Measurements from ENCODE around the gene EXOSC7. TPM values are rescaled to one million over a fixed set of nuclear protein-coding genes. Genes with fewer than 3 reads are reported as not detected.
A peak's percentile ranks its signal among the peaks of the same experiment; 100 is the strongest.

EXOSC7 gene
- polyA plus RNA-seq, 1 donor (not counting 4 experiments of a cell fraction or from before 2014, with no cell fraction given): 94.4 TPM

GRCh38 chr3:45056608-45057301 lies 80.7 kb downstream of the EXOSC7 start:
- no peak overlapping the region for H3K4me2 ChIP-seq (ENCODE audit: control insufficient read depth, extremely low read depth, insufficient read depth, low read depth, low read length)
- H3K4me1 ChIP-seq (ENCODE audit: control insufficient read depth, extremely low read depth, insufficient read depth, low read length): peaks cover 33% of the 10 kb centered on the region
- H3K4me3 ChIP-seq (ENCODE audit: control insufficient read depth in 2 of 3, extremely low read depth in 1 of 3, insufficient read depth in 2 of 3, low read depth in 1 of 3, low read length in 3 of 3): no peak overlapping the region
- no peaks in the 10 kb centered on the region for H3K79me2 ChIP-seq (ENCODE audit: control insufficient read depth, insufficient read depth, low read length)
- no peaks in the 10 kb centered on the region for H3K36me3 ChIP-seq (ENCODE audit: control insufficient read depth in 2 of 2, extremely low read depth in 1 of 2, insufficient read depth in 2 of 2, low read length in 2 of 2)
- no peaks in the 10 kb centered on the region for H4K20me1 ChIP-seq (ENCODE audit: control insufficient read depth, extremely low read depth, insufficient read depth, low read length)
- no peak overlapping the region for H3K27ac ChIP-seq (ENCODE audit: control insufficient read depth, insufficient read depth, low read length)
- dilution Hi-C loops (cut with MboI; ENCODE audit: extremely low pct_ligation_motif_present, low sequenced_read_pairs): no loop called here
- no peaks in the 10 kb centered on the region for H3K27me3 ChIP-seq (ENCODE audit: control insufficient read depth, extremely low read depth, insufficient read depth, low read length)
- no peak for DNase-seq (ENCODE audit: low read depth, low spot score)
- peaks cover 2% of the 10 kb centered on the region for H3K9me1 ChIP-seq (ENCODE audit: control insufficient read depth, extremely low read depth, insufficient read depth, low read length)
- H3K9me3 ChIP-seq (ENCODE audit: control insufficient read depth, low read depth, low read length): no peaks in the 10 kb centered on the region
- no peak overlapping the region for H3K9ac ChIP-seq (ENCODE audit: control insufficient read depth, extremely low read depth, insufficient read depth, low read length)
- no peak for FAIRE-seq
- H2AFZ ChIP-seq (ENCODE audit: control insufficient read depth, low read length): peak overlapping the region; percentile 25
- TF ChIP-seq CTCF (optimal IDR thresholded peaks at IDR 0.05 in 1 of 3, IDR thresholded peaks at IDR 0.05 in 1 of 3, conservative IDR thresholded peaks at IDR 0.05 in 1 of 3; ENCODE audit: extremely low read depth in 1 of 3, insufficient read depth in 2 of 3, low read length in 3 of 3) (no peak), EZH2 (IDR thresholded peaks at IDR 0.05; ENCODE audit: low read length) (no peak)

- FAIRE-seq (no peak), DNase-seq (ENCODE audit: low read depth, low spot score) (no peak)
- no peak overlapping the region for H3K27ac ChIP-seq (ENCODE audit: control insufficient read depth, insufficient read depth, low read length)
- no peaks in the 10 kb centered on the region for H3K79me2 ChIP-seq (ENCODE audit: control insufficient read depth, insufficient read depth, low read length)
- no peak for TF ChIP-seq CTCF (optimal IDR thresholded peaks at IDR 0.05 in 1 of 3, IDR thresholded peaks at IDR 0.05 in 1 of 3, conservative IDR thresholded peaks at IDR 0.05 in 1 of 3; ENCODE audit: extremely low read depth in 1 of 3, insufficient read depth in 2 of 3, low read length in 3 of 3)
- no peak for TF ChIP-seq EZH2 (IDR thresholded peaks at IDR 0.05; ENCODE audit: low read length)
- dilution Hi-C loops (cut with MboI; ENCODE audit: extremely low pct_ligation_motif_present, low sequenced_read_pairs): no loop called here
- H3K9me3 ChIP-seq (ENCODE audit: control insufficient read depth, low read depth, low read length): no peaks in the 10 kb centered on the region
- H3K36me3 ChIP-seq (ENCODE audit: control insufficient read depth in 2 of 2, extremely low read depth in 1 of 2, insufficient read depth in 2 of 2, low read length in 2 of 2): no peaks in the 10 kb centered on the region
- H2AFZ ChIP-seq (ENCODE audit: control insufficient read depth, low read length): no peak overlapping the region
- H3K4me1 ChIP-seq (ENCODE audit: control insufficient read depth, extremely low read depth, insufficient read depth, low read length): peaks cover 33% of the 10 kb centered on the region
- no peak overlapping the region for H3K9ac ChIP-seq (ENCODE audit: control insufficient read depth, extremely low read depth, insufficient read depth, low read length)
- H4K20me1 ChIP-seq (ENCODE audit: control insufficient read depth, extremely low read depth, insufficient read depth, low read length): no peaks in the 10 kb centered on the region
- H3K4me2 ChIP-seq (ENCODE audit: control insufficient read depth, extremely low read depth, insufficient read depth, low read depth, low read length): no peak overlapping the region
- peaks cover 2% of the 10 kb centered on the region for H3K9me1 ChIP-seq (ENCODE audit: control insufficient read depth, extremely low read depth, insufficient read depth, low read length)
- H3K4me3 ChIP-seq (ENCODE audit: control insufficient read depth in 2 of 3, extremely low read depth in 1 of 3, insufficient read depth in 2 of 3, low read depth in 1 of 3, low read length in 3 of 3): no peak overlapping the region
- no peaks in the 10 kb centered on the region for H3K27me3 ChIP-seq (ENCODE audit: control insufficient read depth, extremely low read depth, insufficient read depth, low read length)
Measured at GRCh38 chr3:45057557-45057956, 81.5 kb downstream of the EXOSC7 start.

Data from keratinocyte (primary cell).